HG03469 (cell line): ENCODE measurements around the gene GOSR1.
"Not testable (repeated sequence)": the region's sequence is repeated elsewhere in the genome, so short reads cannot be mapped to it uniquely, and the experiment has no call there.

Source experiments
- ATAC-seq: cut with Tn5 transposase; IDR thresholded peaks from one replicate; pipeline ENCODE4 v1.9.1; 2021; ENCODE audit warnings: mild to moderate bottlenecking, moderate library complexity, moderate number of reproducible peaks; ENCODE audit not compliant: unreplicated experiment

Gene GOSR1

DNA sequence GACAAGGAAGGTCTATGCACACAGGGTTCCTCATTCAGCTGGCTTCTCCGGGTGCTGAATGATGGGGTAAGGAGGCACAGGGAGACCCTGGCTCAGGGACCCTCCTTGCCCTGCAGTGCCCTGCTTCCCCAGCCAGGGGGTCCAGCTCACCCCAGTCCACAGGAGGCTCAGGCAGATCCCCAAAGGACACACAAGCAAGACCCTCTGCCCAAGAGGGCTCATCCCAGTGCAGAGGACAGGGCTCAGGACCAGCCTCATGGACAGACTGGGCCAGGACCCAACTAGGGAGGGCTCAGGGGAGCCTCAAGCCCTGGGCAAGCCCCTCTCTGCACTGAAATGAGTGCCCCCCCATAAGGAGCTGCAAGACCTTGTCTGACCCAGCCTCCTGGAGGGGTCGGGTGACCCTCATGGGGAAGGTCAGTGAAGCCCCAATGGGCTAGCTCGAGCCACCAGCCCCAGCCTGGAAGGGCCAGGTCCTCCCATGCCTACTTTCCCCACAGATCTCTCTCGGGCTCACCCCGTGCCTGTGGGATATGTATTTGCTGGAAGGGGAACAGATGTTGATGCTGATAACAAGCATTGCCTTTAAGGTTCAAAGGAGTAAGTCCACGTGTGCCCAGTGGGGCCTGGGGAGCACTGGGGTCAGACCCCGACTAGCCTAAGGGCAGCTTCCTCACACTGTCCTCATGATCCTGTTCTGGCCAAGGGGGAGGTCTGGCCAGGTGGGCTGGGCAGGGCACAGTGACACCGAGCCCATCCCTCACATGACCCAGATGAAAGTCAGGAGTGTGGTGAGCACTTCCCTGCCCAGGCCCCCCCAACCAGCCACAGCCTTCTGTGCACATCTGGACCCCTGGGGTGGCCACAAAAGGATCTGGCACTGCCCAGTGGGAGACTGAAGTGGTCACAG, 83.2 kb downstream of the GOSR1 start:
- not testable (repeated sequence) for ATAC-seq

- ATAC-seq = not testable (repeated sequence)
Measured at GRCh38 chr17:30561766-30562165, 84.6 kb downstream of the GOSR1 start.

GRCh38 chr17:30563131-30563904, 86.1 kb downstream of the GOSR1 start:
- not testable (repeated sequence) for ATAC-seq

DNA sequence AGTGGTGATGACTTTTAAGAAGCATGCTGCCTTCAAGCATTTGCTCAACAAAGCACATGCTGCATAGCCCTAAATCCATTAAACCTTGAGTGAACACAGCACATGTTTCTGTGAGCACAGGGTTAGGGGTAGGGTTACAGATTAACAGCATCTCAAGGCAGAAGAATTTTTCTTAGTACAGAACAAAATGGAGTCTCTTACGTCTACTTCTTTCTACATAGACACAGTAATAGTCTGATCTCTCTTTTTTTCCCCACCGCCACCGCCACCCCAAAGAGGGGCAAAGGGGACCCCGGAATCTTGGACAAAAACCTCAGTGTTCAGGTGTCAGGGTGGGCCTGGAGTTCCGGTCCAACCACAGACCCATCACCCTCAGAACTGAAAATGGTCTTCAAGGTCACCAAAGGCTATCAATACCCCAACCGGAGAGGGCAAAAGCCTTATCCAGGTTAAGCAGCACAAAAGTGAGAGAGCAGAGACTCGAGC, 86.7 kb downstream of the GOSR1 start:
- ATAC-seq = not testable (repeated sequence)

DNA sequence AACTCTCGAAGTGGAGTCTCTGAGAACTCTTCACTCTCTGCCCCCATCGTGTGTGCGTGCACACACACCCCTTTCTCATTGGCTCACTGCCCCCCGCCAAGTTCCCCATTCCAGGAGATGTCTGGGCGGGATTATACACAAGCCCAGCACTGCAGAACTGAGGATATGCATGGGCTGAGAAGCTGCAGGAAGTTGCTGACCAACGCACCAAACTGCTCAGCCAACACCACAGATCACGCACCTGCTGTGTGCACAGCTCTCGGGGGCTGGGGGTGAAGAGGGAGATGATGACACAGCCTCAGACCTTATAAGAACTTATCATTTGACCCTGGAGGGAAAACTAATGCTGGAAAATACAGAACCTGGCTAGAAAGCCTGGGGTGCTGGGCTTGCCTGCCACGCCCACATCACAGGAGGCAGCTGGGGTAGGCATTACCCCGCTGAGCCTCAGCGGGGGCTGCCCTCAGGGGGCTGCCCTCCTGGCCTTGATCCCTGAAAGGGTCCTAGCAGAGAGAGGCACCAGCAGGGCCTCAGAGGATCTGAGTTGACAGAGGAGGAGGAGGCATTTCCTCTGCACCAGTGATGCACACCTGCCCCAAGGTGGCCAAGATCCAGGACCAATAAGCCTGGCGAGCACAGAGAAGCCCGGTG, 87.3 kb downstream of the GOSR1 start:
- not testable (repeated sequence) for ATAC-seq

GRCh38 chr17:30565073-30565935, 88.1 kb downstream of the GOSR1 start:
- ATAC-seq = no peak

- ATAC-seq = not testable (repeated sequence)
Measured at GRCh38 chr17:30566104-30566503, 88.9 kb downstream of the GOSR1 start.

DNA sequence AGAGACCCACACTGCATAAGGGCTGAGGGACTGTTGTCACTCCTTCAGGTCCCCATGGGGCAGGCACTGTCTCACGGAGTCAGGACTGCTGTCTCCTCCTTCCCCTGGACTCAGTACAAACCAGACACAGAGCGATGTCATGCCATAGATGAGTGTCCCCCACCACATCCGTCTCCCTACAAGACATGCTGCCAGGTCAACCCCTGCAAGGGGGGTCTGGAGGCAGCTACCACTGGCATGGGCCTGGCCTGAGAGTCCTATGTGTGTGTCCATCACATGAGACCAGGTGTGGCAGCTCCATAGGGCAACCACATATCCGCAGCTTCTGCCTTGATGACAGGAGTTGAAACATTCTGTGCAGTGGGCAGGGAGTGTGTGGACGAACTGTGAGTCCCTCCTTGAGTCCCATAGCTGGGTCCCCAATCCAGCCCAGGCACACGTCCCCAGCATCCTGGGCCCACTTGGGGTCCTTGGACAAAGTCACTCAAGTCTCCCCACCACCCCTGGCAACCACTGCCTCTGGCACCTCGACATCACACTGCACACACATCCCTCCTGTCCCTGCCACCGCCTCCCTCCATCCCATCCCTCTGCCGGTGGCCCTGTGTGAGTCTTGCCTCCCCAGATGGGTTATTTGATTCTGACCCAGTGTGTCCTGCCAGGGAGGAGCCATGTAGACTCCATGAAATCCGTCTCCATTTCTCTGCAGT, 89.5 kb downstream of the GOSR1 start:
- ATAC-seq = not testable (repeated sequence)

- ATAC-seq = no peak
Measured at GRCh38 chr17:30567231-30568116, 90.3 kb downstream of the GOSR1 start.

GRCh38 chr17:30568117-30568430, 90.9 kb downstream of the GOSR1 start:
- no peak for ATAC-seq

DNA sequence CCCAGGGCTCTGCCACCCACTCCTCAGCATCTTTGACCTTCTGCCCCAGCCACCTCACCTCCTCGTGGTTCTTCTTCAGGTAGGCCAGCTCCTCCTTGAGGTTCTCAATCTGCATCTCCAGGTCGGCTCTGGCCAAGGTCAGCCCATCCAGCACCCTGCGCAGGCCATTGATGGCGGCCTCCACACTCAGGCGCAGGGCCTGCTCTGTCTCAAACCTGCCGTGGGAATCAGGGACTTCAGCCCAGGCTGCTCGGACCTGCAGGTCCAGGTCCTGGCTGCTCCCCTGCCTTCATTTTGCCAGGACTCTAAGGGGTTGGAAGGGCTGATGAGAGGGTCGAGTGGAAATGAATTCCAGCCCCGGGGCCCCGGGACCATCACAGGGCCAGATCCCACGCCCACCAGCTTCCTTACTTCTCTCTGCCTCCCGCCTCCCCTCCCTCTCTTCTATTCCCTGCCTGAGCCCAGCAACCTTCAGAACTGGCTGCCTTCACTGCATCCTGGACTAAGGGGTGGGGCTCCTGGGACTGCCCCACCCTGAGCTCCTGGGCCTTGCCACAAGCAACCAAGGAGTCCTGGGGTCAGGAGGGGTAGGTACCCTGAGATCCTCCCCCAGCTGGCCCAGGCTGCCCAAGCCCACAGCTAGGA, 92.4 kb downstream of the GOSR1 start:
- not testable (repeated sequence) for ATAC-seq

DNA sequence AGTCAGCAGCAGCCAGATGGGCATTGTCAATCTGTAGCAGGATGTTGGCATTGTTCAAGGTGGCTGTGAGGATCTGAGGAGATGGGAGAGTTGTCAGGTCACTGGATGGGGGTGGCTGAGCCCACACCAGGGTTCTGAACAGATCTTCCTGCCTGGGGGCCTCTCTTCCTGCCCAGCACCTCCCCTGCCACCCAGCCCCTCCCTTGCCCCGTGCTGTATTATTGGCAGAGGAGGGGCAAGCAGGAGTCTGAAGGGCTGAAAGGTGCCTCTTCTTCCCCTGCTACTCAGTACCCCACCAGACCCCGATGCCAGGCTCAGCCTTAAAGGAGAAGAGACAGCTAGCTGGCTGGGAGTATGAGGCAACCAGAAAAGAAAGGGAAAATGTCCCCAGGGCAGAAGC, 93.0 kb downstream of the GOSR1 start:
- no peak for ATAC-seq

GRCh38 chr17:30570596-30571265, 93.5 kb downstream of the GOSR1 start:
- ATAC-seq = no peak

DNA sequence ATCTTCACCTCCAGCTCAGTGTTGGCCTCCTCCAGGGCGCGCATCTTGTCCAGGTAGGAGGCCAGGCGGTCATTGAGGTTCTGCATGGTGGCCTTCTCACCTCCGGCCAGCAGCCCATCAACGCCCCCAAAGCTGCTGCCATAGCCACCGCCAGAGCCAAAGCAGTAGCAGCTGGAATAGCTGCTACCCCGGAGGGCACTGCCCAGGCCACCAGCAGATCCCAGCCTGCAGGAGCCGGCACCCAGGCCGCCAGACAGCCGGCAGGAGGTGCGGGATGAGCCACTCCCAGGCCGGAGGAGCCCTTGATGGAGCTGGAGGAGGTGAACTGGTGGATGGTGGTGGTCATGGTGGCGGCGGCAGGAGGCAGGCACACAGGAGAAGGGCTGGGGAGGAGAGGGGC, 94.2 kb downstream of the GOSR1 start:
- not testable (repeated sequence) for ATAC-seq

GRCh38 chr17:30571921-30572320, 94.7 kb downstream of the GOSR1 start:
- ATAC-seq = no peak

GRCh38 chr17:30572651-30573554, 95.7 kb downstream of the GOSR1 start:
- not testable (repeated sequence) for ATAC-seq
